NCI-H128 (cell line): Measurements from ENCODE around the gene PIPOX.

Experiments
- DNase-seq: peaks from one replicate; lab custom pipeline; 2025; ENCODE audit not compliant: unreplicated experiment; lab: John Stamatoyannopoulos, UW

Gene PIPOX

GRCh38 chr17:29094101-29094708, 51.3 kb downstream of the PIPOX start:
- DNase-seq, result no peak

DNA sequence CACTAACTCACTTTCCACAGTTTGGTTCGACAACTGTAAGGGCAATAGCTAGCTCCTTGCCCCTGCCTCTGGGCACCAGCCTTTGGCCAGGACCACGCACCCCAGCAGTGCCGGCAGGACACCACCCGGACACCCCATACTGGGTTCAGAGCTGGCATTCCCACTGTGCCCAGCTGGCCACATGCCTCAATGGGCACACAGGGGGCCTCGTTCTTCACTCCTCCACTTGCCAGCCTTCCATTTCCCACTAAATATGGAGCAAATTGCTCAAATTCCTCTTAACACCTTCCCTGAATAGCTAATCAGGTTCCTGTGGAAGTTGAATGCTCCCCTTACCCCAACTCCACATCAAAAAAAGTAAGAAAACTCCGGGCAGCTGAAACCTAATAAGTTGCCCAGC, 52.5 kb downstream of the PIPOX start:
- no peak for DNase-seq

DNA sequence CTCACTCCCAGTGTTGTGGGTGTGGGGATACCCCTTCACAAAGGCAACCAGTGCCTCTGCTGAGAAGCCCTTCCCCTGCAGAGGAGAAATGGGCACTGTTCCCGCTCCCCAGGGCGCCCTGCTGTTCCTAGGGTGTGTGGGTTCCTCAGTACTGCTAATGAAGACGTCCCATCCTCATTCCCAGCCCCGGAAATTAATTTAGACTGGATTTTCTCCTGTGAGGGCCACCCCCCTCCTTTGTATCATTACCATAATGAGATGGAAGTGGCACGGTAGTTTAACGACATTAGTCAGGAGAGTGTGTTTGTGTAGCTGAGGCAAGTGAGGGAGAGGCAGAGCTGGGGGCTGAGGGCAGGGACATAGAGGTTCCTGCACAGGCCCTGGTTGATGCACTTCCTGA, 53.2 kb downstream of the PIPOX start:
- no peak for DNase-seq

GRCh38 chr17:29099527-29099926, 56.6 kb downstream of the PIPOX start:
- no peak for DNase-seq

GRCh38 chr17:29100296-29100695, 57.4 kb downstream of the PIPOX start:
- no peak for DNase-seq

GRCh38 chr17:29102046-29102445, 59.1 kb downstream of the PIPOX start:
- no peak for DNase-seq

DNA sequence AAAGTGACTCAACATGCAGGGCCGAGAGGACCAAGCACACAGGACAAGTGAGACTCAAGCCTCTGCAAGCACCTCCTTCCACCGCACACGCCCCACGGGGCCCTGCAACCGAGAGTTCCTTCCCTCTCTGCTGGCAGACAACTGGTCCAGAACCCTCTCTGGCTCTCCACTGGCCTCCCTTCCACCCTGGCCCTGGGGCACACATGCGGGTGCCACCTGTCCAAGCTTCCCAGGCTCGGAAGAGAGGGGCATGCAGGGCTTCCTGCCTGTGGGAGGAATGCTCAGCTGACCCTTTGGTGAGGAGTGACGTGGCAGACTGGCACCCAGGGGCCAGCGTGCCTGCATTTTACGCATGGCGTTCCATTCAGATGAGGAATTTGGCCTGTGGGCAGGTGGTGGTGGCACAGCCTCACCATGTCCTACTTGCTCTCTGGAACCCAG, 59.8 kb downstream of the PIPOX start:
- no peak for DNase-seq

GRCh38 chr17:29103341-29103740, 60.4 kb downstream of the PIPOX start:
- DNase-seq, result no peak
